Measurements from ENCODE around the gene PAWR.

DNA sequence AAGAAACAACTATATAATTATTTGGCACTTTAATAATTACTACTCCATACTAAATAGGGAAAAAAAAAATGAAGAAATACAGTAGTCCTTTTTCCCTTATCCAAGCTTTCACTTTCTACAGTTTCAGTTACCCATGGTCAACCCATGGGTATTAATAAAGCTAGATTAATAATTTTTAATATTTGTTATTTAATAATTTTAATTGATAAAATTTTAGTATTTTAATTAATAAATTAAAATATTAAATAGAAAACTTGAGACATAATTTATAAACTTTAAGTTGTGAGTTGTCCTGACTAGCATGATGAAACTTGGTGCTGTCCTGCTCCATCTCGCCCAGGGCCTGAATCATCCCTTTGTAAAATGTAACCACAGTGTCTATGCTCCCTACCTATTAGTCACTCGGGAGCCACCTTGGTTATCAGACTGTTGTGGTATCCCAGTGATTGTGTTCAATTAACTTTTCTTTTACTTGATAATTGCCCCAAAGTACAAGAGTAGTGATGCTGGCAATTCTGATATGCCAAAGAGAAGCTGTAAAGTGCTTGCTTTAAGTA, 71.8 kb downstream of the PAWR start:
- TF ChIP-seq EP300 (IDR thresholded peaks at IDR 0.05; ENCODE audit: borderline replicate concordance in 1 of 2, control insufficient read depth in 1 of 2, low read depth in 2 of 2, low read length in 2 of 2) (no peak), BACH1 (IDR thresholded peaks at IDR 0.05; ENCODE audit: borderline replicate concordance) (no peak), CBFB (IDR thresholded peaks at IDR 0.05; ENCODE audit: low read depth) (no peak), CBX5 (IDR thresholded peaks at IDR 0.05; ENCODE audit: low read depth) (no peak), GABPA (IDR thresholded peaks at IDR 0.05; ENCODE audit: low read depth) (no peak), PML (IDR thresholded peaks at IDR 0.05; ENCODE audit: low read length) (no peak), POLR2AphosphoS2 (IDR thresholded peaks at IDR 0.05; ENCODE audit: low read depth, low read length) (no peak)
- TF ChIP-seq, protein P1, sequence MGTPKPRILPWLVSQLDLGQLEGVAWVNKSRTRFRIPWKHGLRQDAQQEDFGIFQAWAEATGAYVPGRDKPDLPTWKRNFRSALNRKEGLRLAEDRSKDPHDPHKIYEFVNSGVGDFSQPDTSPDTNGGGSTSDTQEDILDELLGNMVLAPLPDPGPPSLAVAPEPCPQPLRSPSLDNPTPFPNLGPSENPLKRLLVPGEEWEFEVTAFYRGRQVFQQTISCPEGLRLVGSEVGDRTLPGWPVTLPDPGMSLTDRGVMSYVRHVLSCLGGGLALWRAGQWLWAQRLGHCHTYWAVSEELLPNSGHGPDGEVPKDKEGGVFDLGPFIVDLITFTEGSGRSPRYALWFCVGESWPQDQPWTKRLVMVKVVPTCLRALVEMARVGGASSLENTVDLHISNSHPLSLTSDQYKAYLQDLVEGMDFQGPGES (IDR thresholded peaks at IDR 0.05): no peak
- TF ChIP-seq, protein P2, sequence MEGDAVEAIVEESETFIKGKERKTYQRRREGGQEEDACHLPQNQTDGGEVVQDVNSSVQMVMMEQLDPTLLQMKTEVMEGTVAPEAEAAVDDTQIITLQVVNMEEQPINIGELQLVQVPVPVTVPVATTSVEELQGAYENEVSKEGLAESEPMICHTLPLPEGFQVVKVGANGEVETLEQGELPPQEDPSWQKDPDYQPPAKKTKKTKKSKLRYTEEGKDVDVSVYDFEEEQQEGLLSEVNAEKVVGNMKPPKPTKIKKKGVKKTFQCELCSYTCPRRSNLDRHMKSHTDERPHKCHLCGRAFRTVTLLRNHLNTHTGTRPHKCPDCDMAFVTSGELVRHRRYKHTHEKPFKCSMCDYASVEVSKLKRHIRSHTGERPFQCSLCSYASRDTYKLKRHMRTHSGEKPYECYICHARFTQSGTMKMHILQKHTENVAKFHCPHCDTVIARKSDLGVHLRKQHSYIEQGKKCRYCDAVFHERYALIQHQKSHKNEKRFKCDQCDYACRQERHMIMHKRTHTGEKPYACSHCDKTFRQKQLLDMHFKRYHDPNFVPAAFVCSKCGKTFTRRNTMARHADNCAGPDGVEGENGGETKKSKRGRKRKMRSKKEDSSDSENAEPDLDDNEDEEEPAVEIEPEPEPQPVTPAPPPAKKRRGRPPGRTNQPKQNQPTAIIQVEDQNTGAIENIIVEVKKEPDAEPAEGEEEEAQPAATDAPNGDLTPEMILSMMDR (IDR thresholded peaks at IDR 0.05 in 2 of 3, conservative IDR thresholded peaks at IDR 0.05 in 1 of 3; ENCODE audit: control insufficient read depth in 2 of 3, extremely low read depth in 1 of 3, insufficient read depth in 1 of 3, low read depth in 3 of 3, low read length in 3 of 3): no peak
- TF ChIP-seq, protein P3, sequence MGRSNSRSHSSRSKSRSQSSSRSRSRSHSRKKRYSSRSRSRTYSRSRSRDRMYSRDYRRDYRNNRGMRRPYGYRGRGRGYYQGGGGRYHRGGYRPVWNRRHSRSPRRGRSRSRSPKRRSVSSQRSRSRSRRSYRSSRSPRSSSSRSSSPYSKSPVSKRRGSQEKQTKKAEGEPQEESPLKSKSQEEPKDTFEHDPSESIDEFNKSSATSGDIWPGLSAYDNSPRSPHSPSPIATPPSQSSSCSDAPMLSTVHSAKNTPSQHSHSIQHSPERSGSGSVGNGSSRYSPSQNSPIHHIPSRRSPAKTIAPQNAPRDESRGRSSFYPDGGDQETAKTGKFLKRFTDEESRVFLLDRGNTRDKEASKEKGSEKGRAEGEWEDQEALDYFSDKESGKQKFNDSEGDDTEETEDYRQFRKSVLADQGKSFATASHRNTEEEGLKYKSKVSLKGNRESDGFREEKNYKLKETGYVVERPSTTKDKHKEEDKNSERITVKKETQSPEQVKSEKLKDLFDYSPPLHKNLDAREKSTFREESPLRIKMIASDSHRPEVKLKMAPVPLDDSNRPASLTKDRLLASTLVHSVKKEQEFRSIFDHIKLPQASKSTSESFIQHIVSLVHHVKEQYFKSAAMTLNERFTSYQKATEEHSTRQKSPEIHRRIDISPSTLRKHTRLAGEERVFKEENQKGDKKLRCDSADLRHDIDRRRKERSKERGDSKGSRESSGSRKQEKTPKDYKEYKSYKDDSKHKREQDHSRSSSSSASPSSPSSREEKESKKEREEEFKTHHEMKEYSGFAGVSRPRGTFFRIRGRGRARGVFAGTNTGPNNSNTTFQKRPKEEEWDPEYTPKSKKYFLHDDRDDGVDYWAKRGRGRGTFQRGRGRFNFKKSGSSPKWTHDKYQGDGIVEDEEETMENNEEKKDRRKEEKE (IDR thresholded peaks at IDR 0.05): no peak
- TF ChIP-seq, protein P4, sequence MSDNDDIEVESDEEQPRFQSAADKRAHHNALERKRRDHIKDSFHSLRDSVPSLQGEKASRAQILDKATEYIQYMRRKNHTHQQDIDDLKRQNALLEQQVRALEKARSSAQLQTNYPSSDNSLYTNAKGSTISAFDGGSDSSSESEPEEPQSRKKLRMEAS (IDR thresholded peaks at IDR 0.05; ENCODE audit: low read depth, low read length): no peak
- TF ChIP-seq, protein P5, sequence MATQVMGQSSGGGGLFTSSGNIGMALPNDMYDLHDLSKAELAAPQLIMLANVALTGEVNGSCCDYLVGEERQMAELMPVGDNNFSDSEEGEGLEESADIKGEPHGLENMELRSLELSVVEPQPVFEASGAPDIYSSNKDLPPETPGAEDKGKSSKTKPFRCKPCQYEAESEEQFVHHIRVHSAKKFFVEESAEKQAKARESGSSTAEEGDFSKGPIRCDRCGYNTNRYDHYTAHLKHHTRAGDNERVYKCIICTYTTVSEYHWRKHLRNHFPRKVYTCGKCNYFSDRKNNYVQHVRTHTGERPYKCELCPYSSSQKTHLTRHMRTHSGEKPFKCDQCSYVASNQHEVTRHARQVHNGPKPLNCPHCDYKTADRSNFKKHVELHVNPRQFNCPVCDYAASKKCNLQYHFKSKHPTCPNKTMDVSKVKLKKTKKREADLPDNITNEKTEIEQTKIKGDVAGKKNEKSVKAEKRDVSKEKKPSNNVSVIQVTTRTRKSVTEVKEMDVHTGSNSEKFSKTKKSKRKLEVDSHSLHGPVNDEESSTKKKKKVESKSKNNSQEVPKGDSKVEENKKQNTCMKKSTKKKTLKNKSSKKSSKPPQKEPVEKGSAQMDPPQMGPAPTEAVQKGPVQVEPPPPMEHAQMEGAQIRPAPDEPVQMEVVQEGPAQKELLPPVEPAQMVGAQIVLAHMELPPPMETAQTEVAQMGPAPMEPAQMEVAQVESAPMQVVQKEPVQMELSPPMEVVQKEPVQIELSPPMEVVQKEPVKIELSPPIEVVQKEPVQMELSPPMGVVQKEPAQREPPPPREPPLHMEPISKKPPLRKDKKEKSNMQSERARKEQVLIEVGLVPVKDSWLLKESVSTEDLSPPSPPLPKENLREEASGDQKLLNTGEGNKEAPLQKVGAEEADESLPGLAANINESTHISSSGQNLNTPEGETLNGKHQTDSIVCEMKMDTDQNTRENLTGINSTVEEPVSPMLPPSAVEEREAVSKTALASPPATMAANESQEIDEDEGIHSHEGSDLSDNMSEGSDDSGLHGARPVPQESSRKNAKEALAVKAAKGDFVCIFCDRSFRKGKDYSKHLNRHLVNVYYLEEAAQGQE (IDR thresholded peaks at IDR 0.05; ENCODE audit: low read depth, low read length): no peak
